Measurements from ENCODE around the gene RD3L.
"Not testable (repeated sequence)": the region's sequence is repeated elsewhere in the genome, so short reads cannot be mapped to it uniquely, and the experiment has no call there.

The RD3L gene

GRCh38 chr14:103941973-103942736 is at the start of gene RD3L:
Gene RD3L, minus strand, starts transcription at chr14:103942529. Its CDS starts 834 bp downstream, at chr14:103941695.
- DNase-seq (ENCODE audit: low read depth): no peak

GRCh38 chr14:103989964-103990363 is 47.6 kb upstream of the RD3L start:
- DNase-seq (ENCODE audit: low read depth): no peak

DNA sequence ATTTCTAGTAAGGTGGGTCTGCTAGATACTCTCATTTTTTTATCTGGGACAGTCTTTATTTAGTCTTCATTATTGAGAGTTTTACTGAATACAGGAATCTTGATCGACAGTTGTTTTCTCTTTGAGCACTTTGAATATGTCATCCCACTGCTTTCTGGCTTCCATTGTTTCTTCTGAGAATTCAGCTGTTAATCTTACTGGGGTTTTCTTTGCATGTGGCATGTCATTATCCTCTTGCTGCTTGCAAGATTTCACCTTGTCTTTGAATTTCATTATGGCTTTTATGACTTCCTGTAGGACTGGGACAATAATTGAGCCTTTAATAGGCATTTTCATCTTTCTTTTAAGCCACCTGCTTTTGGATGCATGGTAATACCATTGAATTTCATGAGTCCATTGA is 46.7 kb upstream of the RD3L start:
- DNase-seq (ENCODE audit: low read depth): no peak

DNA sequence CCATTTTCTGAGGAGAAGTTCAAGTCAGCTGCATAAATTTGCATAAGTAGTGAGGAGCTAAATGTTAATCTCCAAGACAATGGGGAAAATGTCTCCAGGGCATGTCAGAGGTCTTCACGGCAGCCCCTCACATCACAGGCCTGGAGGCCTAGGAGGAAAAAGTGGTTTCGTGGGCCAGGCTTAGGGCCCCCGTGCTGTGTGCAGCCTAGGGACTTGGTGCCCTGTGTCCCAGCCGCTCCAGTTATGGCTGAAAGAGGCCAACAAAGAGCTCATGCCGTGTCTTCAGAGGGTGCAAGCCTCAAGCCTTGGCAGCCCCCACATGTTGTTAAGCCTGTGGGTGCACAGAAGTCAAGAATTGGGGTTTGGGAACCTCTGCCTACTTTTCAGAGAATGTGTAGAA is 41.9 kb upstream of the RD3L start:
- no peak for DNase-seq (ENCODE audit: low read depth)

- not testable (repeated sequence) for DNase-seq (ENCODE audit: low read depth)
Observed at GRCh38 chr14:103980623-103981238, 38.4 kb upstream of the RD3L start.

DNA sequence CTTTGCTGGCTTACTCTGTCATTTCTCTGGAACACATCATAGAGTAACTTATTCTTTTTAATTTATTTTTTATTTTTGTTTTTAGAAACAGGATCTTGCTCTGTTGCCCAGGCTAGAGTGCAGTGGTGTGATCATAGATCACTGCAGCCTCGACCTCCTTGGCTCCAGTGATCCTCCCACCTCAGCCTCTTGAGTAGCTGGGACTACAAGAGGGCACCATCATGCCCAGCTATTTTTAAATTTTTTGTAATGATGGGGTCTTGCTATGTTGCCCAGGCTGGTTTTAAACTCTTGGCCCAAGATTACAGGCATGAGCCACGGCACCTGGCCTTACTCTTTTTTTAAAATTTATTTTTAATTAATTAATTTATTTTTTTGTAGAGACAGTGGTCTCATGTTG is 32.2 kb upstream of the RD3L start:
- no peak for DNase-seq (ENCODE audit: low read depth)

GRCh38 chr14:103973354-103973753 is 31.0 kb upstream of the RD3L start:
- DNase-seq (ENCODE audit: low read depth): no peak

- DNase-seq (ENCODE audit: low read depth): no peak
Observed at GRCh38 chr14:103969961-103970360, 27.6 kb upstream of the RD3L start.

- DNase-seq (ENCODE audit: low read depth): no peak
Observed at GRCh38 chr14:103966631-103967030, 24.3 kb upstream of the RD3L start.

- no peak for DNase-seq (ENCODE audit: low read depth)
Observed at GRCh38 chr14:103961928-103962578, 19.7 kb upstream of the RD3L start.

DNA sequence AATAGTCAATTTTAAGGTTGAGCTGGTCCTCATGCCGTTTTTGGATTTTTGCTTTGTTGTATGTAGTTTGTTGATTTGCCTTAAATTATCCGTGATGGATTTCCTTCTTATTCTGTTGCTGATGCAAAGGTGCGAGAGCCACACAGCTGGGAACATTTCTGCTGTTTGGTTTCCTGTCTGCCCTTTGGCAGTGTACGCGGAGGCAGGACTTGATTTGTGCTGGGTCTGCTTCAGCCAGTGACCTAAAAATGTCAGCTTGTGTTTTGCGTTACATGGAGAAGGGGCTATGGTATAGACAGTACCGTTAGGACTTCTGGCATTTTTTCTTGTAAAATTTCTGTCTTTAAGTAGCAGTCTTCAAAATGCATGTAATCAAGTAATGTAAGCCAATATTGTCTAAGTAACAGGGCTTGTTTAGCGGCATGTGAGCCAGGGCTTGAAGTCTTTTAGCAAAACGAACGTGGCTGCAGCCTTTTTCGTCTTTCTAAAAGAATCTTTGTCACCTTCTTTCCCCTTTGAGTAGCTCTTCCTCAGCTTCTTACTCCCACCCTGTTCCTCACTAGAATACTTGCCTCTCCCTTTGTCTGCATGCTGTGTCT is 18.2 kb upstream of the RD3L start:
- DNase-seq (ENCODE audit: low read depth): no peak

- no peak for DNase-seq (ENCODE audit: low read depth)
Observed at GRCh38 chr14:103949131-103949790, 6.9 kb upstream of the RD3L start.

DNA sequence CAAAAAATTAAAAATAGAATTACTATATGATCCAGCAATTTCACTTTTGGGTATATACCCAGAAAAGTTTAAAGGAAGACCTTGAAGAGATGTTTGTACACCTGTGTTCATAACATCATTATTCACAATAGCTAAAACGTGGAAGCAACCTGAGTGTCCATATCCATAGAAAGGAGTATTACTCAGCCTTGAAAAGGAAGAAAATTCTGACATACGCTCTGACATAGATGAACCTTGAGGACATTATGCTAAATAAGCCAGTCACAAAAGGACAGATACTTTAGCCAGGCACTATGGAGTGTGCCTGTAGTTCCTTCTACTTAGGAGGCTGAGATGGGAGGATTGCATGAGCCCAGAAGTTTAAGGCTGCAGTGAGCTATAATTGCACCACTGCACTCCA is 6.1 kb upstream of the RD3L start:
- DNase-seq (ENCODE audit: low read depth): no peak

DNA sequence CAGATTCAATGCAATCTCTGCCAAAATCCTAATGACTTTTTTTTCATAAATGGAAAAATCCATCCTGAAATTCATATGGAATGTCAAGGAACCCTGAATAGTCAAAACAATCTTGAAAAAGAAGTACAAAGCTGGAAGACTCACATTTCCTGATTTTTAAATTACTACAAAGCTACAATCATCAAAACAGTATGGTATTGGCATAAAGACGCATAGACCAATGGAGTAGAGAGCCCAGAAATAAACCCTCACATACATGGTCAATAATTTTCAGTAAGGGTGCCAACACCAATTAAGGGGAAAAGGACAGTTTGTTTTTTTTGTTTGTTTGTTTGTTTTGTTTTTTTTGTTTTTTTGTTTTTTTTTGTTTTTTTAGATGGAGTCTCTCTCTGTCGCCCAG is 4.6 kb upstream of the RD3L start:
- no peak for DNase-seq (ENCODE audit: low read depth)

GRCh38 chr14:103943673-103944072 is 1.3 kb upstream of the RD3L start:
- no peak for DNase-seq (ENCODE audit: low read depth)

DNA sequence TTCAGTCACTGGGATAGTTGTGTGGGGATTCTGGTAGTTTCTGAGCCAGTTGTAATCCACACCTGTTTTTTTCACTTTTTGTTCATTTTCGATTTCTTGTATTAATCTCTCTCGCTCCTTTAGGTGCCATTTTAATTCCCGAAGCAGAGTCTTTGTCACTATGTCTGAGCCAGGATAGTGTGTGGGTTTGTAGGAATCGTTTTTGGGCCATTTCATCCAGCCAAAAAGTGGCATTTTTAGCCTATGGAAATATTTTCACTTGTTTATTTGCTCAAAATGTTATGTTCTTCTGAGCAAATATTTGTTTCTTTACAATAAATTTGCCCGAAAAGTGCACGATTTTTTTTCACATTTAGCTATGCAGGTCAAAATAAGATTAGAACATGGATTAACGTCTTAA is 867 bp downstream of the RD3L start:
- no peak for DNase-seq (ENCODE audit: low read depth)

DNA sequence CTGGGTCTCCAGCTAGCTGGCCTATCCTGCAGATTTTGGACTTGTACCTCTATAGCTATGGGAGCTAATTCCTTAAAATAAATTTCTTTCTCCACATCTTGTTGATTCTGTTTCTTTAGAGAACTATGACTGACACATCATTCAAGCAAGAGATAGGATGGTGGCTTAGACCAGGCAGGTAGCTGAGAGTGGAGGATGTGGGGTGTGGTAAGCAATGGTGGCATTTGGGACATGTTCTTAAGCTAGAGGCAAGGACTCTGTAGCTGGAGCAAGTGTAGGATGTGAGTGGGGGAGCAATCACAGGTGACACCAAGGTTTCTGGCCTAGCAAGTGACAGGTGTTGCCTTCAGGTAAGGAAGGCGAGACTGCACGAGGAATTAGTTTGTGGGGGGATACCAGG is 7.2 kb downstream of the RD3L start:
- no peak for DNase-seq (ENCODE audit: low read depth)

- DNase-seq (ENCODE audit: low read depth): no peak
Observed at GRCh38 chr14:103932791-103933490, 9.4 kb downstream of the RD3L start.

DNA sequence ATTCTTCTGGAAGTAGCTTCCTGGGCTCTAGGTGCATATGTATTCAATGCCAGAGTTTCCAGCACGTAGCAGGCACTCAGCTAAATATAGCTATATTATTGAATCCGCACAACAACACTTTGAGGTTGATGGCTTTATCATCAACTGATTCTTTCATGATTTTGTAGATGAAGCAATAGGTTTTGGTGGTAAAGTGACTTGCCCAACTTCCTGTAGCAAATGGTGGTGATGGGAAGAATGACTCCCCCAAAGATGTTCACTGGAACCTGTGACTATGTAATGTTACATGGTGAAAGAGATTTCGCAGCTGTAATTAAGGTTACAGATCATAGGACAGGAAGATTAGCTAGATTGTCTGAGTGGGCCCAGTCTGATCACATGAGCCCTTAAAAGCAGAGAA is 10.9 kb downstream of the RD3L start:
- DNase-seq (ENCODE audit: low read depth): no peak

DNA sequence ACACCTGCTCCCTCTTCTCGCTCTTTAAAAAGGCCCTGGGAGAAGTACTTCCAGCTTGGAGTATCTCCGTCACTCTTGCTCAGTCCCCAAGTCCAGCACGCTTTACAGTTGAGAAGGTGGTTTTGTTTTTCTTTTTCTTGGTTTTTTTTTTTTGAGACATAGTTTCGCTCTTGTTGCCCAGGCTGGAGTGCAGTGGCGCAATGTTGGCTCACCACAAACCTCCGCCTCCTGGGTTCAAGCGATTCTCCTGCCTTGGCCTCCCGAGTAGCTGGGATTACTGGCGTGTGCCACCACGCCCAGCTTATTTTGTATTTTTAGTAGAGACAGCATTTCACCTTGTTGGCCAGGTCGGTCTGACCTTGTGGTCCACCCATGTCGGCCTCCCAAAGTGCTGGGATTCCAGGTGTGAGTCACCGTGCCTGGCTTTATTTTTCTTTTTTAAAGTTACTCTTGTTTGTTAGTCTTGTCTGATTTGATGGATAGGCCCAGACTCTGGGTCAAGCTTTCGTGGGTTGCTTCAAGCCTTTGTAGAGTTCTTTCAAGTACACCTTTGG is 12.2 kb downstream of the RD3L start:
- DNase-seq (ENCODE audit: low read depth): no peak
